ENCODE data around the gene LMLN.
"Not testable (repeated sequence)": the region's sequence is repeated elsewhere in the genome, so short reads cannot be mapped to it uniquely, and the experiment has no call there.

LMLN gene

DNA sequence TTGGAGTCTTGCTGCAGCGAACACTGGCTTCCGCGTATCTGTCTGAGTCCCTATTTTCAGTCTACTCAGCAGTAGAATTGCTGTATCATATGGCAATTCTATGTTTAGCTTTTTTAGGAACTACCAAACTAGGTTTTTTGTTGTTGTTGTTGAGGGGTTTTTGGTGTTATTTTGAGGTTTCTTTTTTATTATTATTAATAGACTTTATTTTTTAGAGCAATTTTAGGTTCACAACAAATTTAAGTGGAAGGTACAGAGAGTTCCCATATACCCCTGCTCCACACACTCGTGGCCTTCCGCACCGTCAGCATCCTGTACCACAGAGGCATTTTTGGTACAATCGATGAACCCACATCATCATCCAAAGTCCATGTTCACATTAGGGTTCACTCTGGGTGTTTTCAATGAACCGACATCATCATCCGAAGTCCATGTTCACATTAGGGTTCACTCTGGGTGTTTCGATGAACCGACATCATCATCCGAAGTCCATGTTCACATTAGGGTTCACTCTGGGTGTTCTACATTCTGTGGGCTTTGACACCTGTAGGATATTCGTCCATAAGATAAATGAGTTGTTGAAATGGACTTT, 67.9 kb downstream of the LMLN start:
- DNase-seq = no peak

DNA sequence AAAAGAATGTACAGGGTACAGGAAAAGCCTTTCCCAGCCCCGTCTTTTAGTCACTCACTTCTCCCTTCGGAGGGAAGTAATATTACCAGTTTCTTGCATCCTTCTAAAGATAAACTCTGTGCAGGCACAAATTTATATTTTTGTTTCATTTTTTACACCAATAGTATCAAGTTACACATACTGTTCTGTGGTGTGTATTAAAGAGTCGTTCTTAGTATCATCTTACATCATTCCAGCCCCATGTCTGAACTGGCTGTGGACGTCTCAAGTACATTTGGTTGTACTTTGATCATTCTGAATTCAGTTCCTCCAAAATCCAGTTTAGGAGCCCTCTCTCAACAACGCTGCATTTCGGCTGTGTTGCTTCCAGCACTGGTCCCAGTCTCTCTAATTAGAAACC, 68.7 kb downstream of the LMLN start:
- DNase-seq = no peak

DNA sequence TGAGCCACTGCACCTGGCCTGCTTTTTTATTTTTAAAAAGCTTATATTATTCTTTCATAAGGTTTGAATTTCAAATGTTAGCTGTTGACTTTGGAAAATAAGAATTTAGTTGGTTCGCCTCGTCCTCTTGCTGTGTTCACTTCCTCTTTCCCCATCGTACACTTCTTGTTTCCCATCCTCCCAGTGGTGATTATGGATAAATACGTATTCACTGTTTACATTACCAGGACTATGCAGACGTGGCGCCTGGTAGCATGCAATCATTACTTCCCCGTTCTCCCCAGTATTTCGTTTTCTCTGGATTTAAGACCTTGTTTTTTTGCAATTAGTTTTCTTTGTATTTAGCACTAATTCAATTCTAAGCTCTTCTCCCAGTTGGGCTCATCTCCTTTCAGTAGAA, 70.1 kb downstream of the LMLN start:
- no peak for DNase-seq

GRCh38 chr3:198030726-198031125, 70.7 kb downstream of the LMLN start:
- DNase-seq = no peak

GRCh38 chr3:198032039-198032936, 72.3 kb downstream of the LMLN start:
- DNase-seq = no peak

GRCh38 chr3:198043119-198043518, 83.1 kb downstream of the LMLN start:
- DNase-seq = no peak

DNA sequence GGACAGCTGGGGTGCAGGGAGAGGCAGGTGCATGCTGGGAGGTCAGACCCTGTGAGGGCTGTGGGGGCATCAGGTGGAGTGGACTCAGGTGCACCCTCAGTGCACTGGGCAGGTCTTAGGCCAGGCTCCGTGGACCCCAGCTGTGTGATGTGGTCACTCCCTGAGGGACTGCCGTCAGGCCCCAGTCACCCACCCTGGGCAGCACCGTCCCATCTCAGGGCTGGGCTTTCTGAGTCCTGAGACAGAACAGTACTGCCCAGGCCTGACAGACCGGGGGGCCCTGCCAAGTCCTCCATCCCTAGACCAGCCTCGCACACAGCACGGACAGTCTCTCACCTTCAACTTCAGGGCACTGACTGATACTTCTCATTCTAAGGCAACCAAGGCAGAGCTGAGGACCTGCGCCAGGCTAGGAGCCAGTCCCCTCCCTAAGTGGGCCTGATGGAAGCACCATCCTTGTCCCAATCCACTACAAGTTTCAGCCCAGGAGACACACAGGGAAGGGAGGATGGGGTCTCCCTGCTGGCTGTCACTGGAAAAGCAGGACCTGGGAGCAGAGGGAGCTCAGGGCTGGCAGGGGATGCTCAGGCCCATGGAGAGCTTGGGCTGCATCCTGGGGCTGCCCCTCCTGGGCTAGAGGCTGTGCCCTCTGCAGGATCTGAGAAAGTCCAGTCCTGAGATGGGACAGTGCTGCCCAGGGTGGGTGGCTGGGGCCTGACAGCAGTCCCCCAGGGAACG, 86.3 kb downstream of the LMLN start:
- DNase-seq = no peak

GRCh38 chr3:198048445-198048844, 88.4 kb downstream of the LMLN start:
- no peak for DNase-seq

DNA sequence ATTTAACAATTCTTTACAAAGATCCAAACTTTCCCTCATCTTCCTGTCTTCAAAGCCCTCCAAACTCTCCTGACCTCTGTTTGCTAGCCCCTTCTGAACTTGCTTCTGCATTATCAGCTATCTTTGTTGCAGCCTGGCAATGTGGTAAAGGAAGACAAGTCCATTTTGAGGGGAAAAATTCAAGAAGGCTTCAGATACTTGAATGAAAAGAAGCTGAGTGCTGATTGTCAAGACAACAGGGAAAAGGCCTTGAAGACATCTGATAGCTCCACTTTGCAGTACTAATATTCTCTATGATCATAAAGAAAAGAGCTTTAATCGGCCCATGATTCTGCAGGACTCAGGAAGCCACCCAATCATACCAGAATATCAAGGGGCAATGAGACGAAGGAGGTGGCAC, 91.8 kb downstream of the LMLN start:
- DNase-seq = no peak

DNA sequence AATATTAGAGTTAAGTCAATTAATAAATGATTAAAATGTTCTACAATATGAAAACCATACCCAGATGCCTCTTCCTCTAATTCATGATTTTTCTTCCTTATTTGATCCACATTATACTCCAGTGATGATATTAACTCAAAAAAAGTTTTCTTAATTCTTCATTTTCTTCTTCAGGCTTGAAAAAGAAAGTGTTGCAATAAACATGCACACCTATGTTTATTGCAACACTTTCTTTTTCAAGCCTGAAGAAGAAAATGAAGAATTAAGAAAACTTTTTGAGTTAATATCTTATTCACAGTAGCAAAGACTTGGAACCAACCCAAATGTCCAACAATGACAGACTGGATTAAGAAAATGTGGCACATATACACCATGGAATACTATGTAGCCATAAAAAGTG, 93.4 kb downstream of the LMLN start:
- not testable (repeated sequence) for DNase-seq

DNA sequence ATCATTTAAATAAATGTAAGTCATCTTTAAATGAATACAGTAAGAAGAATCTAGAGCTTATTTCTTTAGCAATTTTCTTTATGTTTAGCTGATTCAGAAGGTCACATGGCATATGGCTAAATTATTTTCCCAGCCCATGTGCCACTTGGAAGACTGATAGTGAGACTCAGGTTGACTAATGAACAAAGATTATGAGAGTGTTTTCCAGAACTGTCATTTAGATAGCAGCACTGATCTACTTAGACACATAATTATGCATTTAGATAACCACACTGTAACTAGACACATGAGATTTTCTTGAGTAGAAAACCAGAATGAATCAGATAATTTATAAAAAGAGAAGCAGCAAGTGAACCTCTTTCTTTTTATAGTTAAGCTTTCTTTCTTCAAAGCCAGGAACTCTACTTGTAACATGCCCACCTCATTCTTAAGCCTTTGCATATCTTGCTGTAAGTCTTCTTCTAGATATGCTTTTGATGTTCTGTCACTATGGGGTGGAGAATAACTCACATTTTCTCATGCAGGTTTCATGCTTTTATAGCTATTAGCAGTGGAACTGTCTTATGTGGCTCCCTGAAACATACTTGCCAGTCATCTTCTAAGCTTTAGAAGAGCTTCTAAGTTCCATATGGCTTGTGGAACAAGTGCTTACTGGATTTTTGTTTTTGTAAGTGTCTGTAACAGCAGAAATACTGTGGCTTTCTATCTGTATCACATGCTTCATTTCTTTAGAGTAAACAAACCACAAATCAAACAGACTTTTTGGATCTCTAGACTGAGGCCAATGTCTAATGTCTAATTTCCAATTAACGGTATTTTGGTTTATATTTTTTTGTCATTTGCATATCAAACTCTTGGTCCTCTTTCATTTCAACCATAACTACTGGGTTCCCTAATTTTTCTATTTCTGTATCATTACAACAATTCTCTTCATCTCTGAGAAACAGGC, 101.4 kb downstream of the LMLN start:
- DNase-seq = no peak

- no peak for DNase-seq
Measured at GRCh38 chr3:198062068-198062465, 102.0 kb downstream of the LMLN start.

DNA sequence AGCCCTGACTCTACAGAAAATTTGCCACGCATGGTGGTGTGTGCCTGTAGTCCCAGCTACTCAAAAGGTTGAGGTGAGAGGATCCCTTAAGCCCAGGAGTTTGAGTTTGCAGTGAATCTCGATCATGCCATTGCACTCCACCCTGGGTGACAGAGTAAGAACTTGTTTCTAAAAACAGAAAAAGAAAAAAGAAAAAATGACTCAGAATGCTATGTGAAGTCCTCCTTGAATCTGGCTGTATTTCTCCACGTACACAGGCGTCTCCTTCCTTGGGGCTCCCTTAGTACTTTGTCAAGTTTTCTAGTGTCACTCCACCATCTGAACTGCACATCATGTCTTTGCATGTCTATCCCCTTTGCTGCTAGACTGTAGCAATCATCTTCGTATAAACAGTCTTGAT, 104.4 kb downstream of the LMLN start:
- DNase-seq = no peak

DNA sequence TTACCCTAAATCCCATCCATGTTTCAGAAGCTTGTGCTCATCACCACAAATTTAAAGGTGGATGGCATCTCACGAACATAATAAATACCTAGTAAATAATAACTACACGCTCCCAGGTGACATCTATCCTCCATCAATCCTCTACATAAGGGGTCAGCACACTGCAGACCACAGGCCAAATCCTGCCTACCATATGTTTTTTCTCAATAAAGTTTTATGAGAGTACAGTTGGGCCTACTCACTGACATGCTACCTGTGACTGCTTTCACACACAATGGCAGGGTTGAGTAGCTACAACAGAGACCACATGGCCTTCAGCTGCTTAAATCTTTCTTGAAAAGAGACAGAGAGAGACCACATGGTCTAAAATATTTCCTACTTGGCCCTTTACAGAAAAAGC, 105.9 kb downstream of the LMLN start:
- no peak for DNase-seq

- no peak for DNase-seq
Measured at GRCh38 chr3:198067416-198067815, 107.4 kb downstream of the LMLN start.

DNA sequence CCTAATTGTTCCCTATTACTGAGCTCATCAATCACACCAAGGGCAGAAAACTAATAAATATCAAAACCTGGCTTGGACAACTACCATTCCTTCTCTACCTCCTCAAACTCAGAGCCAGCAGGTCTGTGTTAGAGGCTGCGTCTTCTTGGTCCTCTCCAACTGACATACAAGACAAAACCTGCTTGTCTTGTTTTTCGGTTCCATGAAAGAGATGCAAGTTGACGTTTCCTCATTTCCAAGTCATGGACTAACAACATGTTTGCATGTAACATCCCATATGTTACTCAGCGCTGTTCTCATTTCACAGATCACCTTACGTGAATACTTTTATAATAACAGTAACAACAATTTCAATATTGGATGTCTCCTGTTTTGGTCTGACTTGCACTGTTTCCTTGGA, 110.9 kb downstream of the LMLN start:
- DNase-seq = no peak

GRCh38 chr3:198071602-198072287, 111.7 kb downstream of the LMLN start:
- no peak for DNase-seq

- DNase-seq = no peak
Measured at GRCh38 chr3:198076722-198077308, 116.8 kb downstream of the LMLN start.

GRCh38 chr3:198079771-198080520, 119.9 kb downstream of the LMLN start:
- peak; percentile 29 for DNase-seq

- DNase-seq = peak; percentile 73
Measured at GRCh38 chr3:198080521-198081384, 120.7 kb downstream of the LMLN start.
